ENCODE data around the gene PCK1. TPM values are rescaled to one million over a fixed set of nuclear protein-coding genes. Genes with fewer than 3 reads are reported as not detected.

The PCK1 gene
- total and polyA plus RNA-seq, 2 of the 13 experiments (the other 11 are each of a cell fraction or from before 2014, with no cell fraction given) = 6.5 to 12.6 TPM

GRCh38 chr20:57613481-57613921, 52.6 kb downstream of the PCK1 start (continued):
- no peak for TF ChIP-seq SMAD9 (CRISPR knock-in tag; IDR thresholded peaks at IDR 0.05)
- no peak for TF ChIP-seq NPAS2 (CRISPR knock-in tag; IDR thresholded peaks at IDR 0.05; ENCODE audit: borderline replicate concordance)

- FAIRE-seq (no peak), DNase-seq (ENCODE audit: low spot score) (no peak), ATAC-seq (no peak)
- no peak overlapping the region for H3K4me2 ChIP-seq (ENCODE audit: low read depth, low read length)
- H3K36me3 ChIP-seq (replicated peaks in 1 of 2; ENCODE audit: control insufficient read depth in 1 of 2, insufficient read depth in 2 of 2, low read length in 2 of 2) = no peaks in the 10 kb centered on the region
- H3K9ac ChIP-seq (ENCODE audit: insufficient read depth, low read depth, low read length) = no peak overlapping the region
- no peak overlapping the region for H2AFZ ChIP-seq (ENCODE audit: low read length)
- intact Hi-C loops (cut with micrococcal nuclease; ENCODE audit: unreplicated experiment) = no loop called here
- 15% methylated on average over 16 of the region's 16 CpGs for WGBS (ENCODE audit: low lambda C conversion rate)
- no peak overlapping the region for H3K4me3 ChIP-seq (replicated peaks in 1 of 3; ENCODE audit: insufficient read depth in 1 of 3, low read depth in 2 of 3, low read length in 3 of 3)
- CTCF ChIA-PET (ENCODE audit: low intra/inter-chr PET ratio, low total read pairs) = no interaction called here
- BruUV-seq (replicated peaks) = no TSS peak
- H3K9me3 ChIP-seq (ENCODE audit: low read length) = no peaks in the 10 kb centered on the region
- H3K4me1 ChIP-seq (ENCODE audit: insufficient read depth, low read length) = no peaks in the 10 kb centered on the region
- no peaks in the 10 kb centered on the region; the same call in 1 of the 2 replicates for H4K20me1 ChIP-seq (ENCODE audit: insufficient read depth, low read length)
- POLR2A ChIA-PET = no interaction called here
- in situ Hi-C loops (cut with HindIII; ENCODE audit: extremely low pct_ligation_motif_present, low pct_unique_long_range_greater_than_20kb) = no loop called here
- H3K79me2 ChIP-seq (ENCODE audit: insufficient read depth, low read length) = no peaks in the 10 kb centered on the region
- no peak overlapping the region for H3K27ac ChIP-seq (ENCODE audit: extremely low read length, insufficient read depth, low read length)
- peaks cover 9 to 84% of the 10 kb centered on the region in 2 experiments; a peak in 4 of 5 replicates for H3K27me3 ChIP-seq (ENCODE audit: control insufficient read depth in 1 of 2, insufficient read depth in 2 of 2, low read length in 2 of 2)
- TF ChIP-seq WIZ (CRISPR knock-in tag; IDR thresholded peaks at IDR 0.05) (no peak), ZNF180 (CRISPR knock-in tag; IDR thresholded peaks at IDR 0.05; ENCODE audit: borderline replicate concordance, low read depth) (no peak), ZNF576 (CRISPR knock-in tag; IDR thresholded peaks at IDR 0.05) (no peak), ZNF616 (CRISPR knock-in tag; IDR thresholded peaks at IDR 0.05; ENCODE audit: low read depth) (no peak), NFYC (CRISPR knock-in tag; IDR thresholded peaks at IDR 0.05) (no peak), MTA1 (CRISPR knock-in tag; IDR thresholded peaks at IDR 0.05; ENCODE audit: borderline replicate concordance) (no peak), RCOR2 (CRISPR knock-in tag; IDR thresholded peaks at IDR 0.05) (no peak), KLF13 (CRISPR knock-in tag; IDR thresholded peaks at IDR 0.05) (no peak), ZNF30 (CRISPR knock-in tag; IDR thresholded peaks at IDR 0.05) (no peak), MED13 (CRISPR knock-in tag; IDR thresholded peaks at IDR 0.05) (no peak), MBNL3 (CRISPR knock-in tag; conservative IDR thresholded peaks at IDR 0.05) (no peak), CEBPB (IDR thresholded peaks at IDR 0.05; ENCODE audit: borderline replicate concordance, low read depth, low read length) (no peak), ZNF335 (CRISPR knock-in tag; IDR thresholded peaks at IDR 0.05) (no peak), CC2D1A (CRISPR knock-in tag; IDR thresholded peaks at IDR 0.05) (no peak), SMAD3 (CRISPR knock-in tag; IDR thresholded peaks at IDR 0.05) (no peak), YY1 (IDR thresholded peaks at IDR 0.05; ENCODE audit: insufficient read depth, insufficient replicate concordance, low read depth, low read length) (no peak), ZNF20 (CRISPR knock-in tag; IDR thresholded peaks at IDR 0.05) (no peak), ZZZ3 (CRISPR knock-in tag; IDR thresholded peaks at IDR 0.05; ENCODE audit: borderline replicate concordance) (no peak), CEBPZ (IDR thresholded peaks at IDR 0.05; ENCODE audit: low read length) (no peak)
These were observed 53.9 kb downstream of the PCK1 start for GRCh38 chr20:57614490-57615444.
